Stimulated activated effector memory CD8-positive, alpha-beta T cell treated with anti-CD3 and anti-CD28 coated beads, Interleukin-12 subunit alpha, Interleukin-12 subunit beta, amount 100 ng/mL, for 72 hours (primary cell): Measurements from ENCODE around the gene APOL1.
A peak's percentile ranks its signal among the peaks of the same experiment; 100 is the strongest.

ENCODE experiments used
- ATAC-seq: fragments of 150-1000 bp; cut with Tn5 transposase; 2 replicates; pipeline ENCODE4 v1.10.0; 2021
- DNase-seq, 2 donors: peaks; one replicate each; pipeline ENCODE4 v3.0.0; 2021 to 2022; ENCODE audit warnings: low spot score in 2 of 2
- H3K27ac Mint-ChIP-seq: one replicate; pipeline ENCODE4 v1.8.0; 2022; ENCODE audit warnings: mild to moderate bottlenecking, mixed read lengths
- H3K36me3 Mint-ChIP-seq: one replicate; pipeline ENCODE4 v1.8.0; 2022; ENCODE audit warnings: mild to moderate bottlenecking, mixed read lengths
- H3K4me1 Mint-ChIP-seq: one replicate; pipeline ENCODE4 v1.8.0; 2022; ENCODE audit warnings: mixed read lengths
- H3K4me3 Mint-ChIP-seq: one replicate; pipeline ENCODE4 v1.8.0; 2022; ENCODE audit warnings: mild to moderate bottlenecking, mixed read lengths
- H3K9me3 Mint-ChIP-seq: one replicate; pipeline ENCODE4 v1.8.0; 2022; ENCODE audit warnings: mixed read lengths

Gene APOL1

DNA sequence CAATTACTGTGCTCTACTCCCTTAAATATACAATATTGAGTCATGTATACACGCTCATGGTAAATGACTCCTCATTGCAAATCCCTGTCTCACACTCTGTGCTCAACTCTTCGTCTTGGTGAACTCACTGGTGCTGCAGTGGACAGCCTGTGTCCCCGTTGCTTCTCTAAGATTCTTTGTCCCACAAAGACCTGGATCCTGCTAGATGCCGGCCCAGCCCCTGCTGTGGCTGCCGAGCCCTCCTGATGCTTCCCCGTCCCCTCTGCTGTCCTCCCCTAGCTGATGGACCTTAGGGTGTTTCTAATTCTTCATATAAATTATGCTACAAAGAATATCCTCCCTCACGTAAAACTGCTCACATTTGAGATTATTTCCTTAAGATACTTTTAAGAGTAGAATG, 19.1 kb upstream of the APOL1 start:
- Mint-ChIP-seq H3K4me1 (peaks cover 65% of the 10 kb centered on the region), H3K36me3 (peaks cover 96% of the 10 kb centered on the region)
- ATAC-seq, result no peak

GRCh38 chr22:36234213-36234612, 18.7 kb upstream of the APOL1 start:
- peak overlapping the region; percentile 99 for H3K27ac Mint-ChIP-seq
- DNase-seq (no peak), ATAC-seq (no peak)
- H3K9me3 Mint-ChIP-seq, result no peaks in the 10 kb centered on the region
- peaks cover 92% of the 10 kb centered on the region for H3K36me3 Mint-ChIP-seq
- peaks cover 67% of the 10 kb centered on the region for H3K4me1 Mint-ChIP-seq
- H3K4me3 Mint-ChIP-seq, result peak overlapping the region; percentile 97

More for the DNA sequence above, 19.1 kb upstream of the APOL1 start:
- Mint-ChIP-seq H3K27ac (peak overlapping the region; percentile 99), H3K9me3 (no peaks in the 10 kb centered on the region), H3K4me3 (no peak overlapping the region)
- no peak for DNase-seq

DNA sequence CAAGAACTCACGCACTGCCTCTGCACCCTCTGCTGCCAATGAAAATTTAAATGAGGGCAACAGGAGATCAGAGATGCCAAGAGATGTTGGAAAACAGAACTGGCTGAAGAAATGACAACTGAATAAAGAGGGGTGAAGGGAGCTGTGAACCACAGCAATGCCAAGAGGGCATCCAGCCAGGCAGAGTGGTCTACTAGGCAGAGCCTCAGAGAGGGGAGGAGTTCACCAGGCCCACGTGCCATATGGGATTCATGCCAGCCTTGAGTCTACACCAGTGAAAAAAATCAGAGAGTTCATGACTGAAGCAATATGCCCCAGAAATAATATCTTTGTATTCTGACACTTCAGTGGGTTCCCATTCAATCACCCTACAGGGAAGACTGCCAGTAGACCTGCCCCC, 18.0 kb upstream of the APOL1 start:
- ATAC-seq (no peak), DNase-seq (no peak)
- peaks cover 90% of the 10 kb centered on the region for H3K36me3 Mint-ChIP-seq
- H3K4me1 Mint-ChIP-seq, result peaks cover 74% of the 10 kb centered on the region
- peak overlapping the region; percentile 97 for H3K4me3 Mint-ChIP-seq
- peak overlapping the region; percentile 99 for H3K27ac Mint-ChIP-seq
- no peaks in the 10 kb centered on the region for H3K9me3 Mint-ChIP-seq

DNA sequence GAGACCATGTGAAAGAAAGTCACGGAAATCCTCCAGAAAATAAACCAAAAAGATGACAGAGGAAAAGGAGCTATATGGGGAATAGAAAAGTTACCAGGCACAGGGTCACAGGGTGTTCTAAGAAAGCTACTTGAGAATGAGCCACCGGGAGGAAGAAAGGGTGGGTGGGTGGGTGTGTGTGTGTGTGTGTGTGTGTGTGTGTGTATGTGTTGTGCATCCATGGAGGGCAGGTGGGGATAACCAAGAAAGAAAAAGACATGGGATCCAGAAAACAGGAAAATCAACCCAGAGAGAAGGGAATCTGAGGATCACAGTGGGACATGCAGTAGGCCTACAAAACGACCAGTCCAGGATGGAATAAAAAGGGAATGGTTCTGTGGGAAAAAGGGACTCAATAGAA, 17.3 kb upstream of the APOL1 start:
- ATAC-seq (no peak), DNase-seq (no peak)
- H3K27ac Mint-ChIP-seq, result peak overlapping the region; percentile 99
- H3K4me1 Mint-ChIP-seq, result peaks cover 77% of the 10 kb centered on the region
- peaks cover 87% of the 10 kb centered on the region for H3K36me3 Mint-ChIP-seq
- H3K4me3 Mint-ChIP-seq, result peak overlapping the region; percentile 97
- no peaks in the 10 kb centered on the region for H3K9me3 Mint-ChIP-seq

GRCh38 chr22:36236388-36237319, 16.3 kb upstream of the APOL1 start:
- Mint-ChIP-seq H3K27ac (peak overlapping the region; percentile 99), H3K9me3 (no peaks in the 10 kb centered on the region), H3K4me3 (peak overlapping the region; percentile 97), H3K36me3 (peaks cover 76% of the 10 kb centered on the region), H3K4me1 (peaks cover 77% of the 10 kb centered on the region)
- DNase-seq (no peak), ATAC-seq (no peak)

- no peaks in the 10 kb centered on the region for H3K9me3 Mint-ChIP-seq
- peak overlapping the region; percentile 99 for H3K27ac Mint-ChIP-seq
- H3K4me1 Mint-ChIP-seq, result peaks cover 68% of the 10 kb centered on the region
- ATAC-seq, result no peak
- no peak for DNase-seq
- peak overlapping the region; percentile 97 for H3K4me3 Mint-ChIP-seq
- H3K36me3 Mint-ChIP-seq, result peaks cover 65% of the 10 kb centered on the region
These were observed 15.2 kb upstream of the APOL1 start for GRCh38 chr22:36237462-36238372.

DNA sequence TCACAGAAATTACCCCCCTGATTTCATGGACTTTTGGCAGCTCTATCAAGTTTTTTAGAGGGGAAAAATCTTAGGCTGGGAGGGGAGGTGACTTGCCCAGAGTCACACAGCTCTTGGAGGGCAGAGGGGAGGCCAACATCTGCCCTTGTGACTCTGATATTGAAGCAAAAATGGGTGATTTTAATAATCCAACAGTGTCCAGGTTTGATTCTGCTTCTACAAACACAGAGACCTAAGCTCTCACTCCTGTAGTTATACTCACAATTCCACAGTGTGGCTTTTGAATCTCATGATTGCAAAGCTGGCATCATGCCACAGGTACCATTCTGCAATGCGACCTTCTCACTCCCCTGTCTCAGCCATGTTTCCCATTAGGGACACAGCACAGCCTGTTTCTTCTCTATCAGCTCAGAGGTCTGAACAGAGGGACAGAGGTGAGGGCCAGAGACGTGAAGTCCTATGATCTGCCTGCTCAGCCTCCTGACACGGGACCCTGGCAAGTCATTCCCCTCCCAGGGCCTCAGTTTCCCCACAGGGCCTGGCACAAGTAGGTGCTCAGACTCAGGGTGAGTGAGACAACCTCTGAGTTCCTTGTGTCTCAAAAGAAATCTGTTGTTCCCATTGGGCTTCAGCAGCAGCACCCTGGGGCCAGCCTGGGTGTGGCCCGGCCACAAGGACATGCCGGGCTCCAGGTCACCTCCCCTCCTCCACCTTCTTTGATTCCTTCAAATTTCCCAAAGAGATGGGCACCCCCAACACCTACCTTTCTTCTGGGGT, 14.4 kb upstream of the APOL1 start:
- Mint-ChIP-seq H3K36me3 (peaks cover 57% of the 10 kb centered on the region), H3K9me3 (no peaks in the 10 kb centered on the region), H3K4me1 (peaks cover 60% of the 10 kb centered on the region), H3K4me3 (peak overlapping the region; percentile 97), H3K27ac (peak overlapping the region; percentile 99)
- ATAC-seq (peak; percentile 1), DNase-seq (no peak)

- ATAC-seq, result peak; percentile 39
- peaks cover 52% of the 10 kb centered on the region for H3K36me3 Mint-ChIP-seq
These were observed 13.9 kb upstream of the APOL1 start for GRCh38 chr22:36239150-36239400.

GRCh38 chr22:36239401-36240171, 13.3 kb upstream of the APOL1 start, which contains the start of gene APOL2:
Gene APOL2, minus strand, starts transcription at chr22:36239527. Its CDS starts 6,365 bp downstream, at chr22:36233162.
- H3K27ac Mint-ChIP-seq, result peak within 1 kb of the TSS; percentile 99
- H3K4me1 Mint-ChIP-seq, result peaks cover 50% of the 10 kb centered on the region
- peak; percentile 56 to 88 for DNase-seq
- H3K36me3 Mint-ChIP-seq, result peaks cover 47% of the 10 kb centered on the region
- no peaks in the 10 kb centered on the region for H3K9me3 Mint-ChIP-seq
- H3K4me3 Mint-ChIP-seq, result peak within 1 kb of the TSS; percentile 97
- peak; percentile 98 for ATAC-seq

More at GRCh38 chr22:36239150-36239400, 13.9 kb upstream of the APOL1 start:
- Mint-ChIP-seq H3K4me3 (peak overlapping the region; percentile 97), H3K9me3 (no peaks in the 10 kb centered on the region), H3K4me1 (peaks cover 55% of the 10 kb centered on the region), H3K27ac (peak overlapping the region; percentile 99)
- DNase-seq, result peak in 1 of 2 donors; percentile 61

- peaks cover 12% of the 10 kb centered on the region for H3K4me1 Mint-ChIP-seq
- H3K9me3 Mint-ChIP-seq, result no peaks in the 10 kb centered on the region
- peaks cover 9% of the 10 kb centered on the region for H3K36me3 Mint-ChIP-seq
- no peak overlapping the region for H3K27ac Mint-ChIP-seq
- DNase-seq (no peak), ATAC-seq (no peak)
- H3K4me3 Mint-ChIP-seq, result no peak overlapping the region
These were observed 8.9 kb upstream of the APOL1 start for GRCh38 chr22:36243986-36244385.

DNA sequence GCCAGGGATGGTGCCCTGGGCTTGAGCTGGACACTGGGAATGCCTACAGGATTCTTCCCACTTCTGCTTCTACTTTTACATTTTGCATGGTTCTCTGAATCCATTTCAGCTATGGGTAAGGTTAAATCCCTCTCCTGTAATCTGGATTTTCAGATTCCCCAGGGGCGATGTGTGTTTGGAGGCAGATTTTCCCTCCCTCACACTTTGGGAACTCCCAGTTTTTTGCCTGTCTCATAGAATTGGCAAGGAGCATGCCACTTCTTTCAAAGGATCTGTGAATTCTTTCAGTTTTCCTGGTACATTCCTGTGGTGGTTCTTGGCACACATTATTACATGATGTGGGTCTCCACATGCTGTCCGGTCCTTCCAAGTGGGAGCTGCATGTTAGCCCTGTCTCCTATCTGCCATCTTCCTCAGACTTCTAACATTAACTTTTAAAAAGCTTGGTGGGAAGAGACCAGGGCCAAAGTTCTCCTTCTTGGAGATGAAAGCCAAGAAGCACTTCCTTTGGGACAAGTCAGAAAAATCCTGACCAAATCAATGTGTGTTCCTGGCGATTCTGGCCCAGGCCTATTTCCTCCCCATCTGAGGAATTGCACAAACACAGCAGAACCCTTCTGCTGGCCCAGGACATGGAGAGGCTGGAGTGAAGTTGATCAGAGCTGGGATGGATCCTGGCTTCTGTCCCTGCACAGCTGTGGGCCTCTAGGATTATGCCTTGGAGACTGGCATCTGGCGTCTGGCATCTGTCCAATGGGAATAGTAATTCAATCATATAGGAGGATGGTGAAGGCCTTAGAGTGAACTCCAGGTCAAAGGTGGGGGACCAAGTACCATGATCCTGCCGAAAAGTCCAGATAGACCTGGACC, 8.2 kb upstream of the APOL1 start:
- Mint-ChIP-seq H3K27ac (no peak overlapping the region), H3K4me3 (no peak overlapping the region), H3K9me3 (no peaks in the 10 kb centered on the region), H3K4me1 (peaks cover 5% of the 10 kb centered on the region), H3K36me3 (peaks cover 5% of the 10 kb centered on the region)
- ATAC-seq, result no peak
- no peak for DNase-seq

DNA sequence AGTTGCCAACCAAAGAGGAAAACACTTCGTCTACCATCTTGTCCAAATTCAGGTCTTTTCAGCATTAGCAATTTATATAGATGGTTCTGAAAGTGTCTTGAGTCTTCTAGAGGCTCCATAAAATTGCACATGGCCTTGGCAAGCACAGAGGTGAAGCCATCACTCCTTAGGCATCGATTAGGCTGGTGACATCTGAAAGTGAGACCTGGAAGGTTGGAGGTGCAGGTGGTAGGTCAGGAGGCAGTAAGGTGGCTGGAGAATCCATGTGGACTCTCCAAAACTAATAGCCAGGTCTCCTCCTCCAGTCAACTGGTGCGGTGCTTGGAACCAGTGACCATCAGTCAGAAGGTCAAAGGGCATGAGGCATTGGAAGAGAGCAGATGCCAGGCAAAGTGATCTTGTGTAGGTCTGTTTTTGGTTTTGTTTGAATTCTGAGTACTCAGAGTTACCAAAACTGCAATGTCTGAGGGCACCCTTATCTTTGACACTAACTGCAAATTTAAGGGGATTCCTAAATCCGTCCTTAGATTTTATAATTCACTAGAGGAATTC, 7.1 kb upstream of the APOL1 start:
- Mint-ChIP-seq H3K9me3 (no peaks in the 10 kb centered on the region), H3K27ac (no peak overlapping the region), H3K36me3 (no peaks in the 10 kb centered on the region), H3K4me3 (no peak overlapping the region), H3K4me1 (no peaks in the 10 kb centered on the region)
- DNase-seq, result no peak
- ATAC-seq, result no peak

DNA sequence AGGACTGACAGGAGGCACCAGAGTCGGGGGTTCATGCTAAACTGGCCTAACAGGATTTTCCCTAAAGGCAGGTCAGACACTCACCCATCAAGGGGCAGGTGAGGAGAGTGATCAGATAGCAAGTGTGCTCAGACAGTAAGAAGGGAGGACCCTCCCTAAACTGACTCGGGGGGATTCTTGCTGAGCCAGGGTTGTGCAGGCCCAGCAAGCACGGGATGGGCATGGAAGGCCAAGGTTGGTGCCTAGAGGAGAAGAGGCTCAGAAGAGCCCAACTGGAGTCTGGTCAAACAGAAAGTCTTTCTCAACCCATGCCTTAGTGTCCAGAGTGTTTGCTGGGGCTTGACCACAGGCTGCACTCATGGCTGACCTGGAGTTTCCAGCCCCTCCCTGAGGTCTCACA, 6.2 kb upstream of the APOL1 start:
- Mint-ChIP-seq H3K4me1 (peaks cover 5% of the 10 kb centered on the region), H3K36me3 (no peaks in the 10 kb centered on the region), H3K27ac (no peak overlapping the region), H3K4me3 (no peak overlapping the region), H3K9me3 (no peaks in the 10 kb centered on the region)
- no peak for DNase-seq
- no peak for ATAC-seq
